Large intestine (tissue), 3 donors: ENCODE data around the gene MBOAT7. TPM values are rescaled to one million over a fixed set of nuclear protein-coding genes. Genes with fewer than 3 reads are reported as not detected.
A peak's percentile ranks its signal among the peaks of the same experiment; 100 is the strongest.
"Not testable (repeated sequence)": the region's sequence is repeated elsewhere in the genome, so short reads cannot be mapped to it uniquely, and the experiment has no call there.

Experiments
- DNase-seq, 2 donors: peaks; one replicate each; pipeline versions ENCODE4 v3.0.0 to v3.0.0-alpha.2; 2013
- H3K27ac ChIP-seq: one replicate; pipeline ENCODE4 v1.5.1; 2013; ENCODE audit warnings: low read length
- H3K27me3 ChIP-seq: 2 replicates; pipeline ENCODE4 v1.6.1; 2013; ENCODE audit warnings: low read length; ENCODE audit not compliant: control insufficient read depth, insufficient read depth
- H3K36me3 ChIP-seq: 2 replicates; pipeline ENCODE4 v1.6.1; 2013; ENCODE audit warnings: low read length; ENCODE audit not compliant: control insufficient read depth, insufficient read depth
- H3K4me1 ChIP-seq: one replicate; pipeline ENCODE4 v1.6.1; 2013; ENCODE audit warnings: low read length; ENCODE audit not compliant: control insufficient read depth, insufficient read depth
- H3K4me3 ChIP-seq: one replicate; pipeline ENCODE4 v1.5.1; 2013; ENCODE audit warnings: low read length
- H3K9me3 ChIP-seq: one replicate; pipeline ENCODE4 v1.6.1; 2013; ENCODE audit warnings: mild to moderate bottlenecking, low read depth, low read length, moderate library complexity; ENCODE audit not compliant: control insufficient read depth
- WGBS: methylation state at CpG from one replicate; pipeline ENCODE4 v1.1.5; 2013; ENCODE audit warnings: low lambda C conversion rate; ENCODE audit not compliant: insufficient coverage; 5-methylcytosine and 5-hydroxymethylcytosine counted together
- polyA plus RNA-seq: library from polyadenylated mRNA; unstranded; fragments of 120-200 nt; gene quantifications from one replicate; pipeline ENCODE4 v1.2.1, GENCODE V29; 2013

MBOAT7 gene
- polyA plus RNA-seq, 1 donor = 97.9 TPM

DNA sequence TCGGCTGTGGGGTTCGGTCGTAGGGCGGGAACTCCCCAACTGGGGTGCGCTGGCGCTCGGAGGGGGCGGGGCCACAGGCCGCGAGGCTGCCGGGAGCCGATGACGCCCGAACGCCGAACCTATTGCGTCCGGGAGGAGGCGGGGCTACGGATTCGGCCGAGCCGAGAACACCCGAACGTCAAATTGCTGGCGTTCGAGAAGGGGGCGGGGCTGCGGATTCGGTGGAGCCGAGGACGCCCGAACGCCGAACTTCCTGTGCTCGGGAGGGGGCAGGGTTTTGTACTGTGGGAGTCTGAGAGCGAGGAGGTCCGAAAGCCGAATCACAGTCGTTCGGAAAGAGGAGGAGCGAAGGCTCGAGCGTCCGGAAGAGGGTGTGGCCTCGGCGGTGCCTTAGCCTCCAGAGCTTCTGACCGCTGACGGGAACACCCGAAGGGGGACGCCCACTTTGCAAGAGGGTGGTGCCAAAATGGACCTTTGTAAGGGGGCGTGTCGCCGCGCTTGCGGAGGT lies 1.2 kb upstream of the MBOAT7 start:
- H3K9me3 ChIP-seq = no peaks in the 10 kb centered on the region
- H3K4me1 ChIP-seq = peaks cover 36% of the 10 kb centered on the region
- H3K27ac ChIP-seq = peak overlapping the region; percentile 98
- DNase-seq = peak; percentile 100
- peaks cover 39% of the 10 kb centered on the region for H3K36me3 ChIP-seq
- H3K4me3 ChIP-seq = peak overlapping the region; percentile 75
- H3K27me3 ChIP-seq = no peaks in the 10 kb centered on the region
- no CpG with 5 or more reads among the region's 56 CpGs for WGBS

DNA sequence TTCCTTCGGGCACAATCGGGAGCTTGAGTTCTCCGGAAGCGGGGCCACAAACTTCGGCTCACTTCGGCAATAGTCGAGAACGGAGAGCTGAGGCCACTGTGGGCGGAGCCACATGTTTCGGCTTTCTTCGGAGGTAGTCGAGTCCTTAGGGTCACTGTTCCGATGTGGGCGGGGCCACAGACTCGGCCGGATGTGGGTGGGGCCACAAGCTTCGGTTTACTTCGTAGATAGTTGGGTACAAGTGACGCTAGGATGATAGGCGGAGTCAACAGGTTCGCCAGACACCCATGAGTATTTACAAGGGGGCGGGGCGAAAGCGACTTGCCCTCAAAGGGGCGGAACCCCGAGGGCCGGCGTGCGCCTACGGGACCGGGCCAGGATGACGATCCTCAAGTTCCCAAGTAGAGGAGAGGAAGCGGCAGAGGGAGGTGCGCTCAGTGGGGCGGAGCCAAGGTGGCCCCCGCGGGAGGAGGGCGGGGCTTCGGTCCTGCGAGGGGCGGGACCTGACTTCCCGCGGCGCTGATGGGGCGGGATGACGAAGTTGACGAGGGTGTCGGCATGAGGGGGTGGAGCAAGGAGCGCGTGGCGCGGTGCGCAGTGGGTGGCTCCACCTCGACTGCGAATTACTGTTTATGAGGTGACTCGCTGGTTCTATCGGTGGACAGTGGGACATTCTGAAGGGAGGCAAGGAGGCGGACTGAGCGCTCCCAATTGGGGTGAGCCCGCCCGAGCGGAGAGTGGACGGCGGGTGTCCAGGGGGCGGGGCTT lies 539 bp upstream of the MBOAT7 start:
- peak overlapping the region; percentile 98 for H3K27ac ChIP-seq
- H3K27me3 ChIP-seq = no peaks in the 10 kb centered on the region
- H3K4me1 ChIP-seq = peaks cover 36% of the 10 kb centered on the region
- peak overlapping the region; percentile 75 for H3K4me3 ChIP-seq
- DNase-seq = peak; percentile 100
- H3K36me3 ChIP-seq = peaks cover 35% of the 10 kb centered on the region
- WGBS = no CpG with 5 or more reads among the region's 65 CpGs
- H3K9me3 ChIP-seq = no peaks in the 10 kb centered on the region

DNA sequence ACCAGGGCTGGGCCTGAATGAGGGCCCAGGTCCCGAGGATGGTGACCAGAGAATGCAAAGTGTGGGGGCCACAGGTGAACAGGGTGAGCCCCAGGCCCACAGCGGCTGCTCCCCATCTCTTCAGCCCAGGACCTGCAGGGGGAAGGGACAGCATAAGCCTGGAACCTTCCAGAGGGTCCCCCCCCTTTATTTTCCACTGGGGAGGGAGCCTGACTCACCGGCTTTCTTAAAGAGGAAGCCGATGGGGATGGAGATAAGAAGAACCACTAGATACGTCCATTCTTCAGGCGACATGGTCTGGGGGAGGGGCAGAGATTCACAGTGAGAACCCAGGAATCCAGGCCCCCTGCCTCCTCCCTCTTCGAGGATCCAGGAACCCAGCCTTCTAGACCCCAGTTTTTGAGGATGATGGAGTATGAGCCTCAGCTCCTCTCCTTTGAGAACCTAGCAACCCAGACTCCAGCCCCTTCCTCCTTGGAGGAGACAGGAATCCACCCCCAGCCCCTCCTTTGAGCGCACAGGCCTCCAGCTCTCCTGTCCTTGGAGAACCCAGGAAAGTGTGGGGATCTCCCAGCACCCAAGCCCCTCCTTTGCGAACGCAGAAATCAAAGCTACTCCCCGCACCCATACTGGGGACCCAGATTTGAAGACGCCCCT lies 1.0 kb downstream of the MBOAT7 start:
- no CpG with 5 or more reads among the region's 12 CpGs for WGBS
- peak overlapping the region; percentile 98 for H3K27ac ChIP-seq
- peak in 1 of 2 donors; percentile 52 for DNase-seq
- H3K9me3 ChIP-seq = no peaks in the 10 kb centered on the region
- H3K4me1 ChIP-seq = peaks cover 36% of the 10 kb centered on the region
- H3K27me3 ChIP-seq = no peaks in the 10 kb centered on the region
- peaks cover 29% of the 10 kb centered on the region for H3K36me3 ChIP-seq
- peak overlapping the region; percentile 71 for H3K4me3 ChIP-seq

DNA sequence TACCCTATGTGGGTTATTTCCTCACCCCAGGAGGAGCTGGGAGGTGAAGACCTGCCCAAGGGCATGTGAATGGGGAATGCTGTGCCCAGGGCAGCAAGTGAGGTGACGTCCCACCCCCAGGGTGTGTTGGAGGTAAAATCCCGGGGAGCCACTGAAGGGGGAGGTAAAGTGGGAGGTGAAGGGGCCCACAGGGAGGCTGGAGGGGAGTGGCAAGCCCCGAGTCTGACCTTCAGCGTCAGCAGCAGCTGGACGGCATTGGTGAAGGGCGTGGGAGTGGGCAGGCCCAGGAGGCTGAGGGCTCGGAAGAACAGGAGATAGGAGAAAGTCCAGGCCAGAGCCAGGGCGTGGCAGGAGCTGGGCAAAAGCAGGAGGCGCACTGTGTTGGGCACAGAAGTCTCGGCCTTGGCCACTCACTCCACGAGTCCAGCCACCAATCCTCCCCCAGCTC lies 2.4 kb downstream of the MBOAT7 start:
- DNase-seq = peak; percentile 95 to 97
- H3K9me3 ChIP-seq = no peaks in the 10 kb centered on the region
- WGBS = no CpG with 5 or more reads among the region's 11 CpGs
- no peaks in the 10 kb centered on the region for H3K27me3 ChIP-seq
- peaks cover 25% of the 10 kb centered on the region for H3K4me1 ChIP-seq
- peak overlapping the region; percentile 14 for H3K4me3 ChIP-seq
- peaks cover 23% of the 10 kb centered on the region for H3K36me3 ChIP-seq
- H3K27ac ChIP-seq = peak overlapping the region; percentile 98

DNA sequence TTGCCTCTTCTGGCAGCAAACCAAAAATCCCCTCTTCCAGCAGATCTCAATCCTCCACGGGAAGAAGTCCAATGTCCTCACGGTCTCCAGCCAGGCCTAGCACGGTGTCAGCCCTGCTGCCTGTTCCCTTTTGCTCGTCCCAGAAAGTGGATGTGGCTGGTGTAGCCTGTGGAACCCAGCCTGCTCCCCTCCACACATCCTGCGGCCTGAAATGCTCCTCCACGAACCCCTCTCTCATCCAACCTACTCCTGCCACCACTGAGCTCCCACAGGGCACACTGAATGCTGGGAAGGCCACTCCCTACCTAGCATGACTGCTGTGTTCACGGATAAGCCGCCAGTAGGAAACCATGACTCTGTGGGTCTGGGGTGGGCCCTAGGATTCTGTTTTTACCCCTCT lies 3.0 kb downstream of the MBOAT7 start:
- no peak overlapping the region for H3K4me3 ChIP-seq
- peaks cover 23% of the 10 kb centered on the region for H3K36me3 ChIP-seq
- no peaks in the 10 kb centered on the region for H3K9me3 ChIP-seq
- H3K4me1 ChIP-seq = peaks cover 20% of the 10 kb centered on the region
- no peak for DNase-seq
- peak overlapping the region; percentile 98 for H3K27ac ChIP-seq
- no CpG with 5 or more reads among the region's 8 CpGs for WGBS
- H3K27me3 ChIP-seq = no peaks in the 10 kb centered on the region

DNA sequence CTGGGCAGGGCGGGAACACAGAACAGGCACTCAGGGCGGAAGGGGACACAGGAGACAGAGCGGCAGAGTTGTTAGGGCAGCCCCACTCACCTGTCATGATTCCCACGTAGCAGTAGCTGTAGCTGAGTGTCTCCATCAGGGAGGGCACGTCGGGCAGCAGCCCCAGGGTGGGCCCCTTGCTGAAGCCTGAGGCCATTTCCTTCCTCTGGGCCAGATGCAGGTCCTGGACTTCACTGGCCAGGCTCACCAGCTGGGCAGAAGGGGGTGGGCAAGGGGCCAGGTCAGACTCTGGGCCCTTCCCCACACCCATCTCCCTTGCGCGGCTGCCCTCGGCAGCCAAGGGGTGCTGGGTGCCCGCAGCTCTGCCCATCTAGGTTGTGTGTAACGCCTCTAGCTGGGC lies 5.9 kb downstream of the MBOAT7 start:
- Histone ChIP-seq H3K27me3 (no peaks in the 10 kb centered on the region), H3K4me3 (no peak overlapping the region), H3K36me3 (peaks cover 43% of the 10 kb centered on the region), H3K4me1 (peaks cover 29% of the 10 kb centered on the region), H3K9me3 (no peaks in the 10 kb centered on the region), H3K27ac (no peak overlapping the region)
- no peak for DNase-seq
- WGBS = no CpG with 5 or more reads among the region's 11 CpGs

DNA sequence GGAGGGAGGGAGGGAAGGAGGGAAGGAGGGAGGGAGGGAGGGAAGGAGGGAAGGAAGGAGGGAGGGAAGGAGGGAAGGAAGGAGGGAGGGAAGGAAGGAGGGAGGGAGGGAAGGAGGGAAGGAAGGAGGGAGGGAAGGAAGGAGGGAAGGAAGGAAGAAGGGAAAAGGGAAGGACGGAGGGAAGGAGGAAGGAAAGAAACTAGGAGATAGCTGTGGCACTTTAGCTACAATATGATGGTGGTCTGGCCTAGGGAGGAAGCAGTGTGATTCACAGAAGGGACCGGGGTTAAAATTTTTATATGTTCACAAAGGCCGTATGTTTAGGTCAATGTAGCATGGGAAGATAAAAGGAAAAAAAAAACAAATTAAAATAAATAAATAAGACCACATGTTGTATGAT lies 7.5 kb downstream of the MBOAT7 start:
- 88% methylated on average over 2 of the region's 3 CpGs for WGBS
- H3K4me1 ChIP-seq = peaks cover 17% of the 10 kb centered on the region
- not testable (repeated sequence) for DNase-seq, H3K4me3 ChIP-seq, H3K27me3 ChIP-seq, H3K27ac ChIP-seq, H3K9me3 ChIP-seq
- peaks cover 45% of the 10 kb centered on the region for H3K36me3 ChIP-seq

DNA sequence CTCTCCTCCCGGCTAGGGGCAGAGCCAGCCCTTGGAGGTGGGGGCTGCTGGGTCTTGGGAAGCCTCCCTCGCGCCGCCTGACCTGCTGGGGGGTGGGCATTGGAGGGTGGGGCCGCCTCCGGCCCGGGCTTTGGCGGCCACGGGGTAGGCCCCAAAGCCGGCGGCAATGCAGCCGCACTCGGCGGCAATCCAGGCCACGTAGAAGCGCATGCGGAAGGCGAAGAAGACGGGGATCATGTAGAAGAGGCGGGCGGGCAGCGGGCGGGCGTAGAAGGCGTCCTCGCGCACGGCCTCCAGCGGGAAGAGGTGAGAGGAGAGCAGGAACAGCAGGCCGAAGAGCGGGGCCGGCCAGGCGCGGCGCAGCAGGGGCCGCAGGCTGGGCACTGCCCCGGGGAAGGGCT lies 8.7 kb downstream of the MBOAT7 start:
- peaks cover 49% of the 10 kb centered on the region for H3K36me3 ChIP-seq
- peaks cover 9% of the 10 kb centered on the region for H3K4me1 ChIP-seq
- H3K27ac ChIP-seq = peak overlapping the region; percentile 36
- H3K27me3 ChIP-seq = no peaks in the 10 kb centered on the region
- no peak for DNase-seq
- no peaks in the 10 kb centered on the region for H3K9me3 ChIP-seq
- H3K4me3 ChIP-seq = no peak overlapping the region
- WGBS = 100% methylated on average over 2 of the region's 37 CpGs

DNA sequence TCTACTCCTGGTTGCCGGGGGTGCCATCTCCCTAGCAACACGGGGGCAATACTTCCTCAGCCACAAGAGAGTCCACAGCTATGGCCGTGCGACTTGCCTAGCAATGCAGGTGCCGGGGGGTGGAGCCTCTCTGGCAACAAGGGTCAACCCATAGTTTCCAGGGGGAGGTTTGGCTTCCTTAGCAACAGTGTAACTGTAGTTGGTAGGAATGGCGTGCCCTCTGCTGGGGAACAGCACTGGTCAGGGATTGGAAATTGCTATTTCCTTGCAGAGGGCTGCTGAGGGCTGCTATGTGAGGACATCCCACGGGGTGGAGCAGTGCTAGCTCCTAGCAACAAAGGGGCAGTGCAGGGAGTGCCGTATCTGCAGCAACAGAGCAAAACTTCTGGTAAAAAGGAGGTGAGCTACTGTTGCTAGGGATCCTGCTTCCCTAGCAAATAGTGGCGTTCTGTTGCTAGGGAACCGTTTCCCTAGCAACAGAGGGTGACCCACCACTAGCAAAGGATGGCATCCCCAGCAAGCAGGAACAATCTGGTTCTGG lies 9.4 kb downstream of the MBOAT7 start:
- Histone ChIP-seq H3K4me1 (peaks cover 9% of the 10 kb centered on the region), H3K27me3 (no peaks in the 10 kb centered on the region), H3K9me3 (no peaks in the 10 kb centered on the region), H3K4me3 (no peak overlapping the region), H3K36me3 (peaks cover 50% of the 10 kb centered on the region), H3K27ac (peak overlapping the region; percentile 36)
- DNase-seq = peak; percentile 89 to 93
- no CpG with 5 or more reads among the region's 10 CpGs for WGBS

DNA sequence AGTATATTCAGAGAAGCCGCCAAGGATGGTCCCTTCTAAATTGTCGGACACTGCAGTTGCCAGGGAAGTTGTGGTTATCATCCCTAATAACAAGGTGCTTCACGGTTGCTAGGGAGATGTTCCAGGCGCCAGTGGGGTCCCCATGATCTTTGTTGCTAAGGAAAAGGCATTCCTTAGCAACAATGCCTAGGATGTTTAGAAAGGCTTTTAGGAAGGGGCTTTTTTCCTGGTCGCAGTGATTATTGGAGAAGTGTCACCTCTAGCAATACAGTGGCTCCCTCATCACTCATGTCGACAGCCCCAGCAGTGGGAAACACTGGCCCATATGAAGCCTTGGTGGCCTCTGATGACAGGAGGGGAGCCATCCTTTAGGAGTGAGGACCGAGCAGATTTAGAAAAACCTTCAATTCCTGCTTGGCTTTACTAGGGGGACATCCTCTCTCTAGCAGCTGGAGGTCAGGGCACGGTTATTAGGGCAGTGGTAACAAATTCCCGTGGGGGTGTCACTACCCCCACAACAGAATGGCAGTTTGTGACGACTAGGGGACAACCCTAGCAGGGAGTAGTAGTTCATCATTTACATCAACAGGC lies 10.0 kb downstream of the MBOAT7 start:
- DNase-seq = no peak
- Histone ChIP-seq H3K4me1 (peaks cover 9% of the 10 kb centered on the region), H3K36me3 (peaks cover 50% of the 10 kb centered on the region), H3K27ac (peak overlapping the region; percentile 30), H3K4me3 (no peak overlapping the region), H3K27me3 (no peaks in the 10 kb centered on the region), H3K9me3 (no peaks in the 10 kb centered on the region)
- WGBS = no CpG with 5 or more reads among the region's 10 CpGs
